AG09309 (cell line): ENCODE measurements around the gene RIPOR2.

Experiments
- DNase-seq: peaks from one replicate; pipeline ENCODE4 v3.0.0-alpha.2; 2010; ENCODE audit warnings: low read depth
- H3K4me3 ChIP-seq: 2 replicates; pipeline ENCODE4 v1.5.1; 2011; ENCODE audit warnings: mild to moderate bottlenecking, low read depth, low read length, moderate library complexity; ENCODE audit not compliant: control insufficient read depth
- TF ChIP-seq, protein P1 (sequence below): IDR thresholded peaks from 2 replicates; pipeline ENCODE4 v1.5.1; 2011; ENCODE audit warnings: mild to moderate bottlenecking, low read depth, low read length, inconsistent platforms; ENCODE audit not compliant: insufficient read depth, control insufficient read depth; ENCODE audit errors: missing control alignments

The RIPOR2 gene

DNA sequence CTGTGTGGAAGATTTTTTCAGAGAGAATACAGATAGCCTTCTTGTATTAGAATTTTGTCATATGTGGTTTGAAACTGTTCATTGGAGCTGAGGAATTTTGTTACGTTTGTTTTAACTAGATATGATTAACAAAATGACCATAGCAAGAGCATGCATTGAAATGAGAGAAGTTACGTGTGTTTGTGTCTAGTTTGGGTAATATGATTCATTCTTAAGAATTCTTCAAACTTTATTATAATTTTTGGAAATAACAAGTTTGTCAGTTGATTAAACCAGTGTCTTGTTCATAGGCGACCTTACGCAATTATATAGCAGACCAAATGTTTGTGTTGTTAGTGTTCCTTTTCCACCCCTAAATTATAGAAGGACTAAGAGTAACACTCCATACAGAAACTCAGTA, 155.6 kb downstream of the RIPOR2 start:
- TF ChIP-seq, protein P1, sequence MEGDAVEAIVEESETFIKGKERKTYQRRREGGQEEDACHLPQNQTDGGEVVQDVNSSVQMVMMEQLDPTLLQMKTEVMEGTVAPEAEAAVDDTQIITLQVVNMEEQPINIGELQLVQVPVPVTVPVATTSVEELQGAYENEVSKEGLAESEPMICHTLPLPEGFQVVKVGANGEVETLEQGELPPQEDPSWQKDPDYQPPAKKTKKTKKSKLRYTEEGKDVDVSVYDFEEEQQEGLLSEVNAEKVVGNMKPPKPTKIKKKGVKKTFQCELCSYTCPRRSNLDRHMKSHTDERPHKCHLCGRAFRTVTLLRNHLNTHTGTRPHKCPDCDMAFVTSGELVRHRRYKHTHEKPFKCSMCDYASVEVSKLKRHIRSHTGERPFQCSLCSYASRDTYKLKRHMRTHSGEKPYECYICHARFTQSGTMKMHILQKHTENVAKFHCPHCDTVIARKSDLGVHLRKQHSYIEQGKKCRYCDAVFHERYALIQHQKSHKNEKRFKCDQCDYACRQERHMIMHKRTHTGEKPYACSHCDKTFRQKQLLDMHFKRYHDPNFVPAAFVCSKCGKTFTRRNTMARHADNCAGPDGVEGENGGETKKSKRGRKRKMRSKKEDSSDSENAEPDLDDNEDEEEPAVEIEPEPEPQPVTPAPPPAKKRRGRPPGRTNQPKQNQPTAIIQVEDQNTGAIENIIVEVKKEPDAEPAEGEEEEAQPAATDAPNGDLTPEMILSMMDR, result no peak
- no peak for DNase-seq
- no peak overlapping the region for H3K4me3 ChIP-seq

DNA sequence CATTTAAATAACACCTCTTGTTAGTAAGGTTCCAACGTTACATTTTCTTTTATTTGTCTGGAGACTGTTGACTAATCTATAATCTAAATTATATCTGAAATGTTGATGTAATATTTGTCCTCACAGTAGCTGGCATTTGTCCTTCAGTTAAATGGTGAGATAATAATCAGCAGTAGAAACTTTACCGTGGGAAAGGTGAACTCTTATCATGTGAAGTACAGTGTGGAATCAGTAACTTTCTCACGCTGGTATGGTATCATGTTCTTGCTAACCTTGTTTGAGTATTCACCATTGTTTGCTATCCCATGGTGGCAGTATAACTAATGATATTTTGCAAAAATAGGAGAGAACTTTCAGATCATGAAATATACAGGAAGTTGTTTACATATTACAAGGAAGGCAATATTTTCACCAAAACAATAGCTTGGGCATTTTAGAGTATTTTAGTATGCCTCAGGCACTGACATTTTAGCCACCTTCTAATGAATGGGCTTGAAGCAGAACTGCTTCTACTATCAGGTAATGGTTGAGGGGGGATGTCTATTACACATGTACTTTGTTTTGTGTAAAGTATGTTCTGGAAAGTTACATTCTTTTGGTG, 156.2 kb downstream of the RIPOR2 start:
- TF ChIP-seq, protein P1, result no peak
- DNase-seq, result no peak
- H3K4me3 ChIP-seq, result no peak overlapping the region

DNA sequence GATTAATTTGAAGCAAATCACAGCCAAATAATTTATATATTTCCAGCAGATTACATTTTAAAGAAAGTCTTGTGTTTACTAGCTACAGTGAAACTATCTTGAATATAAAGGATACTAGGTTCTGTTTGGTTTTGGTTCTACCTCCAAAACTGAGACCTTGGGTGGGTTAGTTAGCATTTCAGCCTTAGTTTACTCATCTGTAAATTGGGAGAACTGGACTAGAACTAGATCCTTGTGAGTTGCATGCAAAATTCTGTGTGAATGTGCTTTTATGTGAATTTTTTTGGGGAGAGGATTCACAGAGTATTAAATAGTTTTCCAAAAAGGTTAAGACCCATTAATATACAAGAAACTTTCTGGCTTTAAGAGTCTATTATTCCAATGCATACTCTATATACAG, 156.9 kb downstream of the RIPOR2 start:
- TF ChIP-seq, protein P1, result no peak
- no peak for DNase-seq
- no peak overlapping the region for H3K4me3 ChIP-seq

DNA sequence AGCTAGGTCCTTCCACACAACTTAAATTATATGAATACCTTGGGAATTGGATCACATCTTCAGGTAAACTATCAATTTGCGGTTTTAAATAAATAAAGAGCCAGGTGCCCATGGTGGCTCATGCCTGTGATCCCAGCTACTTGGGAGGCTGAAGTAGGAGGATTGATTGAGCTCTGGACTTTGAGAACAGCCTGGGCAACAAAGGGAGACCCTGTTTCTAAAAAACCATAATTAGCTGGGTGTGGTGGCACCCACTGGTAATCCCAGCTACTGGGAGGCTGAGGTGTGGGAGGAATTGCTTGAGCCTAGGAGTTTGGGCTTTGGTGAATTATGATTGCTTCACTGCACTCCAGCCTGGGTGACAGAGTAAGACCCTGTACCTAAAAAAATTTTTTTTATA, 157.6 kb downstream of the RIPOR2 start:
- no peak overlapping the region for H3K4me3 ChIP-seq
- TF ChIP-seq, protein P1, result no peak
- no peak for DNase-seq

DNA sequence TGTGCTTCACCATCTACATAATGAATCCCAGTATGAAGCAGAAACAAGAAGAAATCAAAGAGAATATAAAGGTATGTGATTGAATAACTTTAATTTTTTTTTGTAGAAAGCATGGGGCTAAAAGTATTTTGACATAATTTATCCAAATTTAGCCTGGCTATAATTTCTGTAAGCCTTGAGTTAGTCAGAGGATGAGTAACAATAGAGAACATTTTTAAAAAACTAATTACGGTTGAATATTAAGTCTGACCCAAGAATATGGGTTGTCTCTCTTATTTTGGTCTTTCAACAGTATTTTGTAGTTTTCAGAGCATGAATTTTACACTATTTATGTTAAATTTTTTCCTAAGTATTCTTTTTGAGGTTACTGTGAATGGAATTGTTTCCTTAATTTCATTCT, 158.5 kb downstream of the RIPOR2 start:
- TF ChIP-seq, protein P1, result no peak
- DNase-seq, result no peak
- H3K4me3 ChIP-seq, result no peak overlapping the region

DNA sequence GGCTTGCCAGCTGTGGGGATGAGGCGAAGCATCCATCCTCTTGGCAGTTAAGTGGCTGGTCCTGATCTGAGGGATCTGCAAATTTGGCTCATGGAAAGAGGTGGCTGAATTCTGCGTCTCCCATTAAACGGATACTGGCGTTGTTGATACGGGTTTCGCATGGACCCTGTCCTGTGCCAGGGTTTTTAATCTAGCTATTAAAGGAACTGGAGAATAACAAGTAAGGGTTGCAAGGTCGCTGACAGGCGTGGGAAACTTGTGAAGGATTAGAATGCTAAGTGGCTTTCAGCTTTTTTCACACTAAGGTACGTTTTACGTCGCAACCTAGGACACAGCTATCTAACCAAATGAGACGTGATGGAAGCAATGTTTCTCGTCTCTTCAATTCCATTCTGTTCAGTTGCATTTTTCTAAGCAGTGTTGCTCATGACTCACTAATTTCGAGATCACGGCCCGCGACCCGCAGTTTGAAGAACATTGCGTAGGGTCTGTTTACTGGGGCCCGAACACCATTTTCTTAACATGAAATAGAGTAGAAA, 160.2 kb downstream of the RIPOR2 start:
- peak overlapping the region; percentile 95 for H3K4me3 ChIP-seq
- DNase-seq, result no peak
- TF ChIP-seq, protein P1, result no peak
